Tibial artery (tissue), 4 donors: ENCODE data around the gene SYCE1L.

ENCODE experiments used
- DNase-seq, 2 donors: peaks; one replicate each; pipeline ENCODE4 v3.0.0-alpha.2; 2019
- H3K27ac ChIP-seq, 2 donors: fragments of 200-600 bp; sonication (generic) in 1 of 2; 1 replicate in 1 of 2; 2 replicates in 1 of 2; pipeline ENCODE4 v1.5.1; 2018 to 2019; ENCODE audit warnings: mild to moderate bottlenecking in 1 of 2
- H3K27me3 ChIP-seq, 2 donors: fragments of 200-600 bp; sonication (generic) in 1 of 2; one replicate each; pipeline versions ENCODE4 v1.5.1 to v1.6.0; 2016 to 2019
- H3K36me3 ChIP-seq, 3 donors: fragments of 200-600 bp; sonication (generic) in 2 of 3; one replicate each; pipeline ENCODE4 v1.5.1; 2016 to 2019; ENCODE audit warnings: mild to moderate bottlenecking in 2 of 3
- H3K4me1 ChIP-seq, 4 donors: fragments of 200-600 bp; sonication (generic) in 2 of 4; 1 replicate in 3 of 4; 2 replicates in 1 of 4; pipeline ENCODE4 v1.5.1; 2016 to 2019
- H3K4me3 ChIP-seq, 2 donors: fragments of 200-600 bp; sonication (generic) in 1 of 2; 1 replicate in 1 of 2; 2 replicates in 1 of 2; pipeline ENCODE4 v1.5.1; 2018 to 2019; ENCODE audit warnings: mild to moderate bottlenecking in 2 of 2
- H3K9me3 ChIP-seq, 3 donors: fragments of 200-600 bp; sonication (generic) in 1 of 3; one replicate each; pipeline ENCODE4 v1.5.1; 2016 to 2019
- CTCF ChIP-seq, 2 experiments: fragments of 200-600 bp in 1 of 2; fragments of 450-650 bp in 1 of 2; IDR thresholded peaks; one replicate each; pipeline ENCODE4 v1.5.1; 2017 to 2019; ENCODE audit warnings: antibody characterized with exemption in 2 of 2, mild to moderate bottlenecking in 1 of 2, moderate library complexity in 1 of 2
- intact Hi-C: fragments of 100-400 bp; cut with DNase I; formaldehyde crosslinking; loops from one replicate; pipeline ENCODE4 v1.15.0; 2023; ENCODE audit warnings: low total_unique reads

Gene SYCE1L

GRCh38 chr16:77219437-77219836 lies 20.2 kb downstream of the SYCE1L start:
- DNase-seq = no peak
- TF ChIP-seq CTCF (IDR thresholded peaks at IDR 0.05) = no peak
- intact Hi-C loops = no loop called here
- H3K27ac ChIP-seq = no peak overlapping the region
- H3K27me3 ChIP-seq = no peaks in the 10 kb centered on the region
- no peaks in the 10 kb centered on the region for H3K36me3 ChIP-seq
- no peak overlapping the region for H3K4me3 ChIP-seq
- peaks cover 0 to 4% (median 0%) of the 10 kb centered on the region in 4 donors for H3K4me1 ChIP-seq
- no peaks in the 10 kb centered on the region for H3K9me3 ChIP-seq

GRCh38 chr16:77220427-77220826 lies 21.2 kb downstream of the SYCE1L start:
- Histone ChIP-seq H3K9me3 (no peaks in the 10 kb centered on the region), H3K4me1 (peaks cover 0 to 4% (median 0%) of the 10 kb centered on the region in 4 donors), H3K27ac (no peak overlapping the region), H3K36me3 (no peaks in the 10 kb centered on the region), H3K4me3 (no peak overlapping the region), H3K27me3 (no peaks in the 10 kb centered on the region)
- intact Hi-C loops = no loop called here
- TF ChIP-seq CTCF (IDR thresholded peaks at IDR 0.05) = no peak
- DNase-seq = no peak

DNA sequence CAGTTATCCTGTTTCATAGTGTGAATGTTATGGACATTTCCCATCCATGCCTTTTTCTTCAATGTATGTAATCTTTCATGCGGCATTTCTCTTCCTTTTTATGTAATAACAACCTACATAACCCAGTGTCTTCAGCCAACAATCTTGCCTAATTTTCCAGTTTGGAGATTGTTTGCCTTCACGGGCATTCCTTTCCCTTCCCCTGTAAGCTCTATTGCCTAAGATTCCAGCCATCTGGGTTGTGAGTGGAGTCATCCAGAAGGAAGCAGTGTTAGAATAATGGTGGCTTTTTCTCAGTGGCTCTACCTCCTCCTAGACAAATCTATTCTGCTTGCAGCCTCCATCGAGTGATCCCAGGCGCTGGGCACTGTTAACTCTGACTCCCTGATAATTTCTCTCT lies 22.3 kb downstream of the SYCE1L start:
- Histone ChIP-seq H3K27me3 (no peaks in the 10 kb centered on the region), H3K4me1 (peaks cover 0 to 4% (median 0%) of the 10 kb centered on the region in 4 donors), H3K9me3 (no peaks in the 10 kb centered on the region), H3K36me3 (no peaks in the 10 kb centered on the region), H3K4me3 (no peak overlapping the region), H3K27ac (no peak overlapping the region)
- no peak for DNase-seq
- no peak for TF ChIP-seq CTCF (IDR thresholded peaks at IDR 0.05)
- intact Hi-C loops = no loop called here

- no peak for DNase-seq
- H3K4me3 ChIP-seq = no peak overlapping the region
- peaks cover 0 to 4% (median 0%) of the 10 kb centered on the region in 4 donors for H3K4me1 ChIP-seq
- intact Hi-C loops = no loop called here
- no peak for TF ChIP-seq CTCF (IDR thresholded peaks at IDR 0.05)
- H3K36me3 ChIP-seq = no peaks in the 10 kb centered on the region
- no peaks in the 10 kb centered on the region for H3K27me3 ChIP-seq
- no peaks in the 10 kb centered on the region for H3K9me3 ChIP-seq
- no peak overlapping the region for H3K27ac ChIP-seq
These were observed 24.0 kb downstream of the SYCE1L start for GRCh38 chr16:77223184-77223583.

DNA sequence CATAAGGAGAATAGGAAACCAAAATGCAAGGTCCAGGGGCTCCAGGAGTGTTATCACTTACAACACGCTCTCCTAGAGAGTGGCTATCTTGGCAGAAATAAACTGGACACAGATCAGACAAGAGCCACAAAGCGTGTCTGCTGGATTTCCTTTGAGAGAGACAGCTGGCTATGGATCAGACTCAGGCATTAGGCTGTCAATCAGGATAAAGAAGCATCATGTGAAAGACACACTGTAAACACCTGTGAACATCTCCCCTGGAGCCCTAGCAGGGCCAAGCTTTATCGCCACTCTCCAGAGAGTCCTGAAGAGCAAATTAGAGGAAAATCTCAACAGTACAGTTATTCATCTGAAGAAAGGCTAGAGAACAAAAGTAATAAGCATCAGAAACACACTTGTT lies 26.0 kb downstream of the SYCE1L start:
- no peak overlapping the region for H3K27ac ChIP-seq
- intact Hi-C loops = no loop called here
- no peaks in the 10 kb centered on the region for H3K36me3 ChIP-seq
- no peaks in the 10 kb centered on the region for H3K27me3 ChIP-seq
- no peaks in the 10 kb centered on the region for H3K9me3 ChIP-seq
- H3K4me1 ChIP-seq = peaks cover 0 to 4% (median 0%) of the 10 kb centered on the region in 4 donors
- no peak for TF ChIP-seq CTCF (IDR thresholded peaks at IDR 0.05)
- DNase-seq = no peak
- H3K4me3 ChIP-seq = no peak overlapping the region

- H3K9me3 ChIP-seq = no peaks in the 10 kb centered on the region
- no peak overlapping the region for H3K27ac ChIP-seq
- H3K27me3 ChIP-seq = peaks cover 0 to 2% of the 10 kb centered on the region in 2 donors
- peaks cover 0 to 4% (median 0%) of the 10 kb centered on the region in 4 donors for H3K4me1 ChIP-seq
- H3K36me3 ChIP-seq = no peaks in the 10 kb centered on the region
- H3K4me3 ChIP-seq = no peak overlapping the region
- TF ChIP-seq CTCF (IDR thresholded peaks at IDR 0.05) = no peak
- intact Hi-C loops = no loop called here
- no peak for DNase-seq
These were observed 28.5 kb downstream of the SYCE1L start for GRCh38 chr16:77227745-77228144.
